ENCODE results near the gene DDX41.

Gene DDX41

DNA sequence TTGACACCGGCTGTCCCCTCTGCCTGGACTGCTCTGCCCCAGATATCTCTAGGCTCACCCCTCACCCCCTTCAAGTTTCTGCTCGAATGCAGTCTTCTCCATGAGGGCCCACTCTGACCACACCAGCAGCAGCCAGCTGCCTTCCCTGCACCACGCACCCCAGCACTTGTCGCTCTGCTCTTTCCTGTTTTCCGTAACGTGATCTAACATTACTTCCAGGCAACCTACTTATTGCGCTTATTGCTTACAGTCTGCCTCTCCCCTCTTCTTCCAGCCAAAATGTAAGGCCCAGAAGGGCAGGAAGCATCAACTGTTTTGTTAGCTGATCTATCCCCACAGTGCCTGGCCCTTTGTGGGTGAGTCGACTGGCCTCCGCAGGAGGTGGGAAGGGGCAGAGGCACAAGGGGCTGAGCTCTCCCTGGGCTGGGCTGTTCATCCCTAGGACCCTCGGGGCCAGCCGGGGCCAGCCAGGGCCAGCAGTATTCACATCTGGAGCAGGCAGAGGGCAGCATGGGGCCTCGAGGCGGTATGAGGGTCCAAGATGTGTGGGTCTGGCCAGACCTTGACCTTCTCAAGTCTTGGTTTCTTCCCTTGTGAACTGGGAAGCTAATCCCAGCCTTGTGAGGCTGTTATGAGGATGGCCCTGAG is 31.7 kb downstream of the DDX41 start:
- no peak for DNase-seq (ENCODE audit: low read depth in 2 of 3, low spot score in 1 of 3)

DNA sequence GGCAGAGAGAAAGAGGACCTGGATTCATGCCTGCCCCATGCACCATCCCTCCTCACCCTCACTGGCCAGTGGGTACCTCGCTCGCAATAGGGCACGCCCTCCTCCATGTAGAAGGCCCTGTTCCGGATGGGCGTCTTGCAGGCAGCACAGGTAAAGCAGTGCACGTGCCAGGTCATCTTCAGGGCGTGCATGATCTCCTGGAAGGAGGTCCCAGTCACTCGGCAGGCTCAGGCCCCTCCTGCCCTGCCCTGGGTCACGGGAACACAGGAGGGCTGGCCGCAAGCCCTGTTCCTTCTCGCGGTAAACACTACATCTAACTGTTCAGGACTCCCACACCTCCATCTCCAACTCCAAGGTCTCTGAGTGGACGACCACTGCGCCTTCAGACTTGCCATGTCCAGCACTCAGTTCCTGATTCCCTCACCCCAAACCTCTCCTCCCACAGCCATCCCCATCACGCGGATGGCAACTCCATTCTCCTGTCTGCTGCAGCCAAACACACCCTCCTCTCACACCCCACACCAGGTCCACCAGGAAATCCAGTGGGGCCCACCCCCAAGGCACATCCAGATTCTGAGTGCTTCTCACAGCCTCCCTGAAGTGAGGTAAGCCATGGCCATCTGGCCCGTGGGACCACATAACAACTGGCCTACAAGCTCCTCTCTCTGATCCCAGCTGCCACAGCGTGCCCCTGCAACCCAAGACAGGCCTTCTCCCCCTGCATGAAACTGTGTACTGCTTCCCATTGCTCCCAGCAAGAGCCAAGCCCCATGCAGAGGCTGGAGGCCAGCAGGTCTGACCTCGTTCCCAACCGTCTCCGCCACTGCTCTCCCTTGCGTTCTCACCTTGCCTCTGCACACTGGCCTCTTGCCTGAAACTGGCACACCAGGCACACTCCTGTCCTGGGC is 32.5 kb downstream of the DDX41 start:
- no peak for DNase-seq (ENCODE audit: low read depth in 2 of 3, low spot score in 1 of 3)

DNA sequence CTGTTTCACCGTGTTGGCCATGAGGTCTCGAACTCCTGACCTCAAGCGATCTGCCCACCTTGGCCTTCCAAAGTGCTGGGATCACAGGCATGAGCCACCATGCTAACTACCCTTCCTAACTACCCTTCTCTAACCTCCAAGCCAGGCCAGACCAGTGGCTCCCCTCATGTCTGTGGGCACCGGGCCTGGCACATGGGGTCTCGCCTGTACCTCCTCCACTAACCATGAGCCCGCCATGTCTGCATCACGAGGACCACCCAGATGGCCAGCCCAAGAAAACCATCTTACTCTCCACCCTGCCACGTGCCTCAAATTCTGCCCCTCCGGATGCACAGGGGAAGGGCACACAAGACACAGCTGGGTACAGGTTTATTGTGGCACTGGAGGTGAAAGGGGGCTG is 33.7 kb downstream of the DDX41 start:
- no peak for DNase-seq (ENCODE audit: low read depth in 2 of 3, low spot score in 1 of 3)

DNA sequence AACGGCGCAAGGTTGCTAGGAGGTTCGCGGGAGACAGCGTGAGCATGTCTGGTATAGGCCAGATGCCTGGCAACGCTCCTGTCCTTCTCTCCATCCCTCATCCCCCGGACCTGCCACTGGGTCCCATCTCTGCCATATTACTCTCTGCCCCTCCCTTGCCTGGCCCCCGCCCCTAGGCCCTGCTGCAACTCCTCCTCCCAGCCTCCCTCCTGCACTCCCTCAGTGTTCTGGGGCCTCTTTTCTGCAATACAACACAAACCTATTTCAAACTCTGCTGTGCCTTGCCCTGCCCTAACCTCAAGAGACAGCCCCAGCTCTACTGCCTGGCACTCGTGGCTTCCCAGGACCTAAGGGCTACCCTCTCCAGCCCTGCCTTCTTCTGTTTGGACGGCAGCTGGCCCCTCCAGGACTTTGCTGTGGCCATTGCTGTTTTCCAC is 34.4 kb downstream of the DDX41 start:
- no peak for DNase-seq (ENCODE audit: low read depth in 2 of 3, low spot score in 1 of 3)

DNA sequence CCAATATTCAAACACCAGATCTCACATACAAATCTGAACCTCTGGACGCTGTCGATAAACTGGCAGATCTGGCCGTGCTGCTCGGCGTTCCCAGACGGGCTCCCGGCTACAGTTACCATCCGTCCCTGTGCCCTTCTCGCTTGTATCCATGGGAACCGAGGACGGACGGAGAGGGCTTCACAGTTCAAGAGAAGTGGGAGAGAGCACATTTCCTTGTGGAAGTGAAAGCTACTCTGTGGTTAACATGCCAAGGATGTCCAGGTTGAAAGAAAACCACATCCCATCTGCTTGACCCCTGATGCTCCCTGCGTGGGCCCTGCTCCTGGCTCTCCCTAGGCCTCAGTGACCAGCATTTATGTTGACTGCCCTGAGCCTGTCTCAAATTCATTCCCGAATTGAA is 37.0 kb downstream of the DDX41 start:
- DNase-seq (ENCODE audit: low read depth in 2 of 3, low spot score in 1 of 3) = no peak

DNA sequence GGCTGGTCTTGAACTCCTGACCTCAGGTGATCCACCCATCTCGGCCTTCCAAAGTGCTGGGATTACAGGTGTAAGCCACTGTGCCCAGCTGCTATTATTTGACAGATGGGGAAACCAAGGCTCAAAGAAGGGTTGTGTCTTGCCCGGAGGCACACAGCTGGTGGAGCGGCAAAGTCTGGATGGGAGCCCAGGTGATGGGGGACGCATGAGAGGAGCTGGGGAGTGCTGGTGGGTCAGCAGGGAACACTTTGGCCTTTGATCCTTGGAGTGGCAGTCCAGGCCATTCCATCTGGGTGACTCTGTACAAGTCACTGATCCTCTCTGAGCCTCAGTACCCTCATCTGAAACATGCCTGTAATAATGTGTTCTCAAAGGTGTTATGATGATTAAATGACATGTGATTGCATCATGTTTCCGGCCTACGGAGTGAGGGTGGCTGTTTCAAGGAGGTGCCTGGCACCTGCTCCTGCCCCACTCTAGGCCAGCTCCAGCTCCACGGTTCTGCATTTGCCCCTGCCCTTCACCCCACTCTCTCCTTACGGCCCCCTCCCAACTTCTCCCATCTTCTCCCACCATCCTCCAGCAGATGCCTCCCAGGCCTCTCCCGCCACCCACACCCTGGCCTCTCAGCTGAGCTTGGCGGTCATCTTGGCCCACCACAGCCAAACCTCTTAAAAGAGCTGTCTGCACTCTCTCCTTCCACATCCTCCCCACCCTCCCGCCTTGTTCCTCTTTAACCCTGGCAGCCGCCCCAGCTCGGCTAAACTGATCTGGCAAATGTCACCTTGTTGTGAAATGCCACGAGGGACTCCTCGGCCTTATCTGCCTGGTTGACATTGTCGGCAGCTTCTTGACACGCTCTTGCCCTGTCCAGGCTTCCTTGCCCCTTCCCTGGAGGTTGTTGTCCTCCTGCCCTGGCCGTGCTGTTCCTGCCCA is 37.8 kb downstream of the DDX41 start:
- DNase-seq (ENCODE audit: low read depth in 2 of 3, low spot score in 1 of 3) = no peak

DNA sequence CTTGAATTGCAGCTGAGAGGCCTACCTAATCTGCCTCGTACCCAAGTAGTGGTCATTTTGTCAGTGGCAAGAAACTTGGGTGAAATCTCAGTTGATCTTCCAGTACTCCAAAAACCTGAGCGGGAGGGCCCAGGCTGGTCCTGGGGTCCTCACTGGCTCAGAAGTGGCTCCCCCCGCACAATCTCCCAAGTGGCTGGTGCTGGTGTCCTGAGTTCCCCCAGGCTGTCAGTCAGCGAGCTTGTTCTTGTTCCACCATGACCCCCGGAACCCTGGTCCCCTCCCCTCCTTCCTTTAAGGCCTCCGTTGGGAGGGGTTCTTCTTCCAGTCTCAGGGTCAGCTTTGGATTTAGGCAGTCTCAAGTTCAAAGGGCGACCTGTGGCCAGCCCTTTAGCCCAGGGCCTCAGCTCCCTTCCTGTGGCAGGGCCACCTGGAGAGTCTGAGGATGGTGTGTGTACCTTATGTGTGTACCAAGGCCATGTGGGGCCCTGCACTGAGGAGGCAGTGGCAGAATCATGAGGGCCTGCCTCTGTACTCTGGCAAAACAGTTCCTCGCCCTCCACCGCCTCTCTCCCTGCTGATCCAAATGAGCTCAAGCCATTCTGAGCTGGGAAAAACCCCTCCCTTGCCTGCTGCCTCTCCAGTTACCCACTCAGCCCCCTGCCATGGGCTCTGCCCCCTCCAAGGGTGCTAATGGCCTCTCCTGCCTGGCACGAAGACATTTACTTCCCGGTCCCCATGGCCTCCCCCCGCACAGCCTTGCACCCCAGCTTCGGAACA is 38.9 kb downstream of the DDX41 start:
- DNase-seq (ENCODE audit: low read depth in 2 of 3, low spot score in 1 of 3) = no peak

DNA sequence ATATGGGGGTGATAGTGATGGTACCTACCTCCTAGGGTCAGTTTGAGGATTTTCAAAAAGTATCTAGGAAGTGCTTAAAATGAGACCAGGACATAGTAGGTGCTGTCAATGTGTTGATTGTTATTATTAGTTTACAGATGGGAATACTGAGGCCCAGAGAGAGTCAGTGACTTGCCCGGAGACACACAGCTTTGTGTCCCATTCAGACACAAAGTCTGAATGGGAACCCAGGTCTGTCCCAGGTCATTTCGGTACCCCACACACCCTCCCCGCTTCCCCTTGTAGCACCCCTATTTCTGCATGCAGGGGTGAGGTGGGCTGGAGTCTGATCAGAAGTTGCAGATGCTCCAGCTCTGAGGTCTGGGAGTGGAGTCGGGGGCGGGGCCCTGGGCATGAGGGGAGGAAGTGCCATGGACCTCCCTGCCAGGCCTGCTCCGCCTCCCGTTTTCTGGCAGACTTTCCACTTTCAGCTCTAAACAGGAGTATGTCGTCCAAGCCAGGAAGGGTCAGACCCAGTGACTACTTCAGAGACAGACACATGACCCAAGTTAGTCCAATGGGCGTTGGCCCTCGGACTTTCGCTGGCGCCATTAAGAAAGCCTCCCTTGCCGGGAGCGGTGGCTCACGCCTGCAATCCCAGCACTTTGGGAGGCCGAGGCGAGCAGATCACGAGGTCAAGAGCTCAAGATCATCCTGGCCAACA is 40.1 kb downstream of the DDX41 start:
- no peak for DNase-seq (ENCODE audit: low read depth in 2 of 3, low spot score in 1 of 3)

DNA sequence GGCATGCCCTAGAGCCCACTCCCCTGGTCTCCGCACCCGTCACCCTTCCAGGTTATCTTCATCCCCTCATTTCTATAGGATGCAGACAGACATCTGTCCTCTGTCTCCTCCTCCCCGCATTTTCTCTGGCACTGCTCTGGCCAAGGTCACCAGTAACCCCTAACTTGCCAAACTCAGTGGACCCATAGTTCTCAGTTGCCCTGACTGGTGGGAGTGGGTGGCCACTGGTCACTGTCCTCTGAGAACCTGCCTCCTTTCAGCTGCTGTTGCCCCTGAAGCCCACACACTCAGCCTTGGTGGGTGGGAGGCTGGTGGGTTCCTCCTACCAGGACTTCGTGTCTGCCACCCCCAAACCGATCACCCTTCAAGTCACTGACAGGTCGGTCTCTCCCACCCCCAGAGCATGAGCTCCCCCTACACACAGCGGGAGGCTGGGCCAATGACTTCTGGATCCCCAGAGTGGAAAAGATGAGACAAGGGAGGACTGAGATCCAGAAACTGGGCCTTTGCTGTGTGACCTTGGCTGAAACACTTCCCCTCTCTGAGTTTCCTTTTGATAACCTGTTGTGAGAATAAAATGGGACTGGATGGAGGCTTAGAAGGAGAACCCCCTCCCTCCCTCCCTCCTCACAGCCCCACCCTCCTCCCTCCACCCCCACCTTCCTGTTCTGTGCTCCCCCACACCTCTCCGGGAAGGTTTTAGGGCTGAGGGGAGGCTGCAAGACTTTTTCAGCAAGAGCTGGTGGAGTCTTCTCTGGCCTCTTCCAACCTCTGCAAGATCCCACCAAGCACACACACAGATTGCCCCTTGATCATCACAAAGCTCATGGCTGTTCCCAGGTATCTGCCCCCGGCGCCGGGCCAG is 41.0 kb downstream of the DDX41 start:
- DNase-seq (ENCODE audit: low read depth in 2 of 3, low spot score in 1 of 3) = no peak

DNA sequence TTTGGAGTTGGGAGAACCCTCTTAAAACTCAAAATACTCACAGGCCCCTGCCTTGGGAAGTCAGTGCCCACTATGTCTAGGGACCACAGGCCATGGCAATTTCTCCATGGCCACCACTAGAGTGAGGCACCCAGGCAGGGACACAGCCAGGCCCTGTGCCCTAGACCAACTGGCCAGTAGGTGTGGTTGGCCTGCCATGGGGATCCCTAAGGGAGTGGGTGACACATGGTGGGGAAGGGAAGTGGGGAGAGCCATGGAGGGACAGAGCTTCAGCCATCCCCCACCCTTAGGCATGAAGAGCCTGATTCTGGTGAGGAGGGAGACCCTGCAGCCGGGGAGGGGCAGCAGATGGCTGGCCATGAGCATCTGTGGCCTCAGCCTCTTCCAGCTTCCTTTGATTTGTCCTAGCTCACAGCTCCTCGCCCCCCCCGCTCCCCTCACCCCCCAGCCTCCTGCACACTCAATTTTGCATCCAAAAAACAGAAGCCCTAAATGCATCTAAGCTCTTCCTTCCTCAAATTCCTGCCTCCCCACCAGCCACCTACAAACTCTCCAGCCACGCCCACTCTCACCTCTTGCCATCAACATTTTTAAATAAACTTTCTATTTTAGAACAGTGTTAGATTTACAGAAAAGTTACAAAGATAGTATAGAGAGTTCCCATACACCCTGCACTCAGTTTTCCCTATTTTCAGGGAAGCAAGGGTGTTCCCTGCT is 41.8 kb downstream of the DDX41 start:
- DNase-seq (ENCODE audit: low read depth in 2 of 3, low spot score in 1 of 3) = no peak

DNA sequence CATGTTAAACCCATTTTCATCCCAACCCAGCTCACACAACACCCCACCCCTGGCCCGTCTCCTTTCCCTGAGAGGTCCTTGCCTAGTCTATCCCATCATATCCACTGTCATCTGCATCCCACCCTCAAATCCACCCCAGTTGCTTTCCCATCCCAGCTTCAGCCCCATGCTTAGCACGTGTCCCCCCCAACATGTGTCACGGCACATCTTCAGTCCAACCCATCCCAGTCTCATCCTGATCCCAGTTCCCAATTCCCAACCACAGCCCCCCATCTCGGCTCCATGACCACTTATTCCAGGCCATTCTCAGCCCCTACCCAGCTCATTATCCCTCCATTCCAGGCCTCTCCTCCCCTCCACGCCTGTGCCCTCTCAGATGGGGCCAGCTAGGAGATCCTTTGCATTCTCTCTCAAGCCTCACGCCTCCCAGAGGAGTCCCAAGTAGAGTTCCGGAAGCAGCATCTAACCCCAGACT is 42.7 kb downstream of the DDX41 start:
- DNase-seq (ENCODE audit: low read depth in 2 of 3, low spot score in 1 of 3) = no peak

DNA sequence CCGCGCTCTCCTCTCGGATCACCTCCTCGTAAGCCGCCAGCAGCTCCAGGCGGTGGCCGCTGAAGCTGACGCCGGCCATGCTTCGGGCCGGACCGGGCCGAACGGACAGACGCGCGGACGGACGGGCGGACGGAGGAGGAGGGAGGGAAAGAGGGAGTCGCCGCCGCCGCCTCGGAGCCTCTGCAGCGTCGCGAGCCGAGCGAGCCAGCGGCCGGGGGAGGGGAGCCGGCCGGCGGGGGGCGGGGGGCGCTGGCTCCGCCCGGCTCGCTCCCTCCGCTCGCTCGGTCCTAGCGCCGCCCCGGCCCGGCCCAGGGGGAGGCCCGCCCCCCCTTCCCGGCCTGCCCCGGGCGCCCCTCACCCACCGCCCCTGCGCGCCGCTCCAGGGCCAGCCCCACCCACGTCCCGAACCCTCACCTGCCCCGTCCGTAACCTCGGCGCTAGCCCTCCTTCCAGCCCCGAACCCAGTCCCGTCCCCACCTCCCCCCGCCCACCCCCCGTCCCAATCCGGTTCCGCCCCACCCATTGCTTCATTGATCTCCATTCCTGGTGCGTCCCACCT is 43.2 kb downstream of the DDX41 start, which contains the start of gene DBN1:
Gene DBN1 (minus strand): TSS at position 192 of the 559 bp plus-strand sequence. CDS start 113 bp downstream, at position 79.
- no peak for DNase-seq (ENCODE audit: low read depth in 2 of 3, low spot score in 1 of 3)

DNA sequence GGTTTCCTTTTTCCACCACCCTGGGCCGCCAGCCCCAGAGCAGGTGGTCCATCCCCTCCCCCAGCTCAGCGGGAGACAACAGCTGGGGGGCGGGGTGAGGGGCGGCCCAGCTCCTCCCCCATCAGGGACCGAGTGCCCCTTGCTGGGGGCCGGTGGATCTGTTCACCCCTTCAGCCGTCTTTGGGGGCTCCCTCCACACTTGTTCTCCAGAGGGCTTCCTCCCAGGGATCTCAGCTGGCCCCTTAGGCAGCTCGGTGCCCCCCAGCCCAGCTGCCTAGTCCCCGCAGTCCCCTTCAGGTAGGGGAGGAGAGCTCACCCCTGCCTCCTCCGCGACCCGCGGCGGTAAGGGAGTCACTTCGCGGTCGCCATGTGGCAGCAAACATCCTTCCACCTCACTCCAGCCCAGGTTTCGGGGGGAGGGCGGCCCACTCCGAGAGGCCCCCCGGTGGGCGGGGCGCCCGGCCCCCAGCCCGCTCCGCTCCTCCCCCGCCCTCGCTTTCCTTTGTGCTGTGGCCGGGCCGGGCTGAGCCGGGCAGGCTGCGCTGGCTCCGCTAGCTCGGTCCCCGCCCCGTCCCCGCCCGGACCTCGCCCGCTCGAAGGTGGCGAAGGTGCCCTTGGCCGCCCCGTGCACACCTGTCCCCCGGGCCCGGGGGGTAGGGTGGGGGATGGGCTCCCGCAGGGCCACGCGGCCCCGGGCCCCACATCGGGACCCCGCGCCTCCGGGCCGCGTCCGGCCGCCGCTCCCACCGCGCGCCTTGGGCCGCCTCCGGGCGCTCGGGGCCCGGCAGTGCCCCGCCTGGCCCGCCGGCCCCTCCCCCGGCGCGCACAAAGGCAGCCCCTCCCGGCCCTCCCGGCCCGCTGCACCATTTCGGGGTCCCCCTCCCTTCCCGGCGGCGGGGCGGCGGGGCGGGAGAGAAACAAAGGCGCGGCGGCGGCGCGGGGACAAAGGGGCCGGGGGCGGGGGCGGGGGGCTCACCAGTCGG is 44.0 kb downstream of the DDX41 start:
- peak in 1 of 3 donors; percentile 37 for DNase-seq (ENCODE audit: low read depth in 2 of 3, low spot score in 1 of 3)

DNA sequence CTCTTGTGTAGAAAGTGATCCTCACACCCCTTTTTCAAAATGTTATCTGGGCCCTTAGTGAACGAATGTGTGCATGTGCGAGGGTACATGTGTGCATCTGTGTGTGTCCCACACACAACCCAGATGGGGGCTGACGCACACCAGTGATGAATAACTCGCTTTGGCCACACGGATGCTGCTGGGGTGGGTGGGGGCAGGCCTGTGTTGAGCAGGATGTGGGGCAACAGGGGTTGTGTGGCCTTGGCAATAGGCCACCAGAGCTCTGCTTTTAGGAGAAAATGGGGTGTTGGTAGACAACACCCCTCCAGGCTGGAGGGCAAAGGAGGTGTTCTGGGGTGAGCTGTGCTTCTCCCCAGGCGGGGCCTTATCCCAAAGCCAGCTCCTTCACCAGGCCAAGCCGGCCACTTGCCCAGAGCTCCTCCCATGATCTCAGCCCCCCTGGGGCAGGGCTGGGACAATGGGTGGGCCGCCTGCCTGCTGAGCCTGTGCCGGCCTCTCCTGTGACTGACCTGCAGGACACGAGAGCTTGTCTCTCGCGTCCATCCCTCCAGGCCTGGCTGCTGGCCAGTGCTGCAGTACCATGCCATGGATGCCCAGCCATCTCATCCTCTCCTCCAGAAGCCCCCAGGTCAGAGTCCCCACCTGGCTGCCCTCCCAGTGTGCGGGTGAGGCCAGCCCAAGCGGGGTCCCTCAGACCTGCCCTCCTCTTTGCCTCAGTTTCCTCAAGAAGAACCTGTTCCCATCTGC is 45.0 kb downstream of the DDX41 start:
- no peak for DNase-seq (ENCODE audit: low read depth in 2 of 3, low spot score in 1 of 3)

DNA sequence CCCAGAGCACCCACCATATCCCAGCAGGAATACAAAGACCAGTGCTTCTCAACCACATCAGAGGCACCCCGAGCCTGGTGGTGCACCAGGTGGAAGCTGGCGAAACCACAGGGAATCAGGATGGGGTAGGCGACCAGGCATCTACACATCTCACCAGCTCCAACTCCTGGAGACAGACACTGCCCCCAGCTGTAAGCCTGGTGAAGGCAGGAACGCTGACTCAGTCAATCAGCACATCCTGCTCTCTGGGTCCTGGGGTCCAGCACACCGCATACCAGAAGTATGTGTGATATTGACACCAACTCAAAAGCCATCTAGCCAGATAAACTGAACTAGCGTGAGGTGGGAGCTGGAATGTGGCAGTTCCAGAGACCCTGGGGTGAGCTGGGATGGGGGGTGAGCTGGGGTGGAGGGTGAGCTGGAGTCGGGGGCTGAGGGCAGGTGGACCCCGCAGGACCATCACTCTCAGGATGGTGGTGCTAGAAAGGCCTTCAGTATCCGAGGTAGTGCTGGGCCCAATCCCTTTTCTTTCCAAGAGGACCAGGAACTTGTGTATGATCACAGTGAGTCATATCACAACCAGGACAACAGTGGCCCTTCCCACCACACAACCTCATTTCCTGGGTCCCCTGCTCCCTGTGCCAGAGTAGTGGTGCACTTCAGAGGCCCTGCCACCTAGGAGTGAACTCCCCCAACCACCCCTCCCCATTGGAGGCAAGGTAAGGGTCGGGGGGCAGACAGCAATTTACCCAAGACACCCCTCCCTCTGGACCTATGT is 45.8 kb downstream of the DDX41 start:
- DNase-seq (ENCODE audit: low read depth in 2 of 3, low spot score in 1 of 3) = no peak

Measured in stimulated activated CD4-positive, alpha-beta T cell treated with anti-CD3 and anti-CD28 coated beads, Interleukin-12 subunit alpha, Interleukin-12 subunit beta, amount 100 ng/mL, for 48 hours (primary cell).